CD4-positive, alpha-beta T cell treated with Interleukin-10 for 1 hour (primary cell): Measurements from ENCODE around the gene OTULINL.

Source experiments
- DNase-seq: peaks from one replicate; pipeline ENCODE4 v3.0.0-alpha.2; 2020

The OTULINL gene

DNA sequence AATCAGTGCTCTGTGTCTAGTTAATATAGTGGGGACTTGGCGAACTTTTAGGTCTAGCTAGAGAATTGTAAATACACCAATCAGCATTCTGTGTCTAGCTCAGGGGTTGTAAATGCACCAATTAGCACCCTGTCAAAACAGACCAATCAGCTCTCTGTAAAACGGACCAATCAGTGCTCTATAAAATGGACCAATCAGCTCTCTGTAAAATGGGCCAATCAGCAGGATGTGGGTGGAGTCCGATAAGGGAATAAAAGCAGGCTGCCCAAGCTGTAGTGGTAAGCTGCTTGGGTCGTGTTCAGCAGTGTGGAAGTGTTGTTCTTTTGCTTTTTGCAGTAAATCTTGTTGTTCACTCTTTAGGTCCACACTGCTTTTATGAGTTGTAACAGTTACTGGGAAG, 3.6 kb upstream of the OTULINL start:
- no peak for DNase-seq

DNA sequence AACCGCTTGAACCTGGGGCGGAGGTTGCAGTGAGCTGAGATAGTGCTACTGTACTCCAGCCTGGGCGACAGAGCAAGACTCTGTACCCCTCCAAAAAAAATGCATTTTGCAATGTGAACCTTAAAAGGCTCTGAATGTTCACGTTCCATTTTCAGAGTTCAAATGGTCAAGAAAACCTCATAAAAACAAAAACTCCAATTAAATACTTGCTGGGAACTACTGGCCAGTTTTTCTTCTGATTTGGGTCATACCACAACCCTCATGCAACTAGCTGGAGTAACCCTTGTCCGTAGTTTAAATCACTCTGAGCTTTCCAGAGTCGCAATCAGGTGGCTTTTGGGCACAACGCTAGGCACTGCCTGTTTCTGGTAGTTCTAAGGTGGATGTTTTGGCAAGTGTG, 2.3 kb upstream of the OTULINL start:
- no peak for DNase-seq

DNA sequence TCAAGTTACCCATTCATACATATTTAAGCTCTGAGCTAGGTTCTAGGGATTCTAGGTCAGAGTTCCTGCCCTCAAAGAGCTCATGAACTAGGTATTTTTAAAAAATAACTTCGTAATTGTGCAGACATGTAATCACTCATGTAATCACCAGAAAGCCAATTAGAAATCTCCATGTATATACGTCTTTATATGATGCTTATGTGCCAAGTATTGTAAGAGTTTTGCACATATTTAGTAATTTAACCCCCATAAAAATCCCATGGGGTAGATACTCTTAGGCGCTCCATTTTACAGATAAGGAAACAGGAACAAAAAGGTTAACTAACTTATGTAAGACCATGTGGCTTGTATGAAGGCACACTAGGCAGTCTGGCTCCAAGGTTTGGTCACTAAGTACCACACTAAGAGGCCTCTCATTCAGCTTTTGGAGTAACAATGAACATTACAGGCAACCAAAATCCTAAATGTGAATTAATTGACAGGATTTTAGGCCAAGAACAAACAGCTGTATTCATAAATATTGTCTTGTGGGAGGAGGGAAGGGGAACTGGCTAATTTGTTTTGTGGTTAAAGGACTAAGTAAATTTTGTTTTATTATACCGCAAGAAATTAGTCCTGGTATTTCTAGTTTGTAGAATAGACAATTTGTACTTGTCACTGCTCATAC, 1.7 kb upstream of the OTULINL start:
- DNase-seq, result no peak

DNA sequence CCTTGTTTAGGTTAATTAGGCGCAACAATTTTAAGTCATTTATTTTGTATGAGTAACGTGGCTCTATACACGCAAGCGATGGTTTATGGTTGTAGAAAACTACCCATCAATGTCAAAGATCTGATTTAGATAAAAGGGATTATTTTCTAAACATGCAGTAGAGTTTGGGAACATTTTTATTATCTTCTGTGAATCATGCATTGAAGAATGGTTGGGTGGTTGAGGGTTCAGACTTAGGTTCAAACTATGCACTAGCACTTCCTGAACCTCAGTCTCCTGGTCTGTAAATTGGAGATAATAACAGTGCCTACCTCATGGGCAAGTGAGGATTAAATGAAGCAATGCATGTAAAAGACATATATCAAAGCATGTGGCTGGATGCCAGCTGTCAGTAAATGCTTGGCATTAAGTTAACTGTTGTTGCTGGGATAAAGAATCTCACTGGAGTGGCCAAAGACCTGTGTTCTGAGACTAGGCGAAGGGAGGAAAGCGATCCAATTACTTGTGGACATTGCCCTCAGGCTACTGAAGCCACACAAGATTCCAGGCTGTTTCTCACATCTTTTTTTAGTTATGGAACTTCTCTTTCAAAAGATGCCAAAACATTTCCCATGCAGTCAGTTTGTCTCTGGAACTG, 1.1 kb upstream of the OTULINL start:
- no peak for DNase-seq

DNA sequence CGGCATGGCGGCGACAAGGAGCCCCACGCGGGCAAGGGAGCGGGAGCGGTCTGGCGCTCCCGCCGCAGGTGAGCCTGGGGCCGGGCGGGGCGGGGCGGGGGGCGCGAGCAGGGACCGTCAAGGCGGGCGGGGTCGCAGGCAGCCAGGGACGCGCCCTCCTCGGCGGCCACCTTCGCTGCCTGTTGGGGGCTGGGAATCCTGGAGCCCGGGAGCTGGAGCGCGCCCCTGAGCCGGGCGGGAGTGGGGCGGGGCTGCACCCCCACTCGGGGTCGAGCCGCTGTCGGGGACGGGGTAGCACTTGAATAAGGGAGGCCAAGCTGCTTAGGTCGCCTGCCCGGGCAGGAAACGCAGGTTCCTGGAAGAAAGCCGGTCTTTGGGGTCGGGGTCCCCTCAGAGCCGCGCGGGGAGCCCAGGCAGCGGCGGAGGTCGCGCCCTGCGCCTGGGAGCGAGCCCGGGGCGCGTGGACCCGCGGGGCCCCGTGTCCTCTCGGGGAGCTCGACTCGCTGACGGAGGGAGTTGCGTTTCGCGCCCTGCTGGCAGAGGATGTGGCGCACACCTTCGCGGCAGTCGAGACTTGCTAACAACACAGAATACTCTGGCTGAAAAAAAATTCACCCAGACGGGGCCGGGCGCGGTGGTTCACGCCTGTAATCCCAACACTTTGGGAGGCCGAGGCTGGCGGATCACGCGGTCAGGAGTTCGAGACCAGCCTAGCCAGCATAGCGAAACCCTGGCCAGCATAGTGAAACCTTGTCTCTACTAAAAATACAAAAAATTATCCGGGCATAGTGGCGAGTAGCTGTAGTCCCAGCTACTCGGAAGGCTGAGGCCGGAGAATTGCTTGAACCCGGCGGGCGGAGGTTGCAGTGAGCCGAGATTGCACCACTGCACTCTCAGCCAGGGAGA, 552 bp downstream of the OTULINL start:
- DNase-seq, result peak; percentile 87

- DNase-seq, result no peak
Measured at GRCh38 chr5:14582797-14583137, 1.2 kb downstream of the OTULINL start.

- no peak for DNase-seq
Measured at GRCh38 chr5:14584848-14585247, 3.3 kb downstream of the OTULINL start.

- no peak for DNase-seq
Measured at GRCh38 chr5:14587150-14587549, 5.6 kb downstream of the OTULINL start.

- no peak for DNase-seq
Measured at GRCh38 chr5:14588145-14588544, 6.6 kb downstream of the OTULINL start.

DNA sequence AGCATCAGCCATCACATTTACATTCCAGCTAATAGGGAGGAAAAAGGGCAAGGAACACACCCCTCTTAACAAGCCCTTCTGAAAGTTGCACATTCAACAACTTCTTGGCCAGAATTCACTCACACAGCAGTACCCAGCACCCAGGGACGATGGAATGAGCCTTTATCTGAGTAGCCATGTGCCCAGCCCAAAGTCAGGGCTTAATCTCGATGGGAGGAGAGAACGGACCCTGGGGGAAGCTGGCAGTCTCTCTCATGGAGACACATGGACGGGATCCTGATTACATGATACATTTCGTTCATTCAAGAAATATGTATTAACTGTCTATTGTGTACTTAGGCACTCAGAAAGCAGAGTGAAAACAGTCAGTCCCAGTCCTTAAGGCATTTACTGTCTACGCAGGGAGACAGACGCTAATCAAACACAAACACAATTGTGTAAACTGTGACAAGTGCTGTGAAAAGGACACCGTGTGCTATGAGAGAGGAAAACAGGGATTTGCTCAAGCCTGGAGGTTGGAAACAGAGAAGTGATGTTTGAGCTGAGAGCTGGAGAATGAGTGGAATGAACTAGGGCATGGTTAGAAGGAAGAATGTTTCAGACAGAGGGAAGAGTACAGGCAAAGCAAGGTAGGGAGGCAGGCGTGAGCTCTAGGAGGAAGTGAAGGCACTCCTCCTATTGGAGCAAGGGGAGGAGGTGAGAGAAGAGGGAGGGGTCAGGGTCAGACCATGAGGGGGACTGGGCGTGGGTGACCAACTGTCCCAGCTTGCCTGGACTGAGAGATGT, 7.4 kb downstream of the OTULINL start:
- DNase-seq, result no peak

DNA sequence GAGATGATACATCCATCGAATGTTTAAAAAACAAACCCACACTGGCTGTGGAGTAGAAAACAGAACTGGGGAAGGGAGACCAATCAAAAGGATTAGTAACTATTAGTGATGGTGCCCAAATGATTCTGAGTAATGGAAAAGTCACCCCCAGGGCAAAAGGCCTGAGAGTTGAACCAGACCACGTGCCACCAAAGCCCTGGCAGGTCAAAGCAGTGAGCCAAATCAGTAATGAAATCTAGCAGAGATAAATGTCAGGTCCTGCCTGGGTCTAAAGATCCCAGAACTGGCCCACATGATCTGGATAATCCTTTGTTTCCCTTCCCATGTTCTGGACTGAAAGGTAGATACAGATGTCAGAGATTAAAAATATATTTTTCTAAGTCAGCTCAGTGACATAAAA, 9.4 kb downstream of the OTULINL start:
- no peak for DNase-seq

DNA sequence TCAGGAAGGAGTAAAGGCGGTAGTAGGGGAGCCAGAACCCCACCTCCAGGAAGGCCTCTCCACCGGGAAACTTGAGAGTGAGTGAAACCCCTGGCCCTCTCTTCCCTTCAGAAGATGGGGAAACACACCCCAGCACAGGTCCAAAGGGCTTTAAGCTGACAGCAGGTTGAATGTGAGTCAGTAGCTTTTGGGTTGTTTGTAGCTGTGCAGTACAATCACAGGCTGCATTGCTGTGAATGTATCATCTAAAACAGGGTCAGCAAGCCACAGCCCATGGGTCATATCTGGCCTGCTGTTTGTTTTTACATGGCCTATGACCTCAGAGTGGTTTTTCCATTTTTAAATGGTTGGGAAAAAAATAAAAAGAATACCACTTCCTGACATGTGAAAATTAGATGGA, 10.0 kb downstream of the OTULINL start:
- no peak for DNase-seq

GRCh38 chr5:14593326-14594021, 11.9 kb downstream of the OTULINL start:
- DNase-seq, result peak; percentile 48

DNA sequence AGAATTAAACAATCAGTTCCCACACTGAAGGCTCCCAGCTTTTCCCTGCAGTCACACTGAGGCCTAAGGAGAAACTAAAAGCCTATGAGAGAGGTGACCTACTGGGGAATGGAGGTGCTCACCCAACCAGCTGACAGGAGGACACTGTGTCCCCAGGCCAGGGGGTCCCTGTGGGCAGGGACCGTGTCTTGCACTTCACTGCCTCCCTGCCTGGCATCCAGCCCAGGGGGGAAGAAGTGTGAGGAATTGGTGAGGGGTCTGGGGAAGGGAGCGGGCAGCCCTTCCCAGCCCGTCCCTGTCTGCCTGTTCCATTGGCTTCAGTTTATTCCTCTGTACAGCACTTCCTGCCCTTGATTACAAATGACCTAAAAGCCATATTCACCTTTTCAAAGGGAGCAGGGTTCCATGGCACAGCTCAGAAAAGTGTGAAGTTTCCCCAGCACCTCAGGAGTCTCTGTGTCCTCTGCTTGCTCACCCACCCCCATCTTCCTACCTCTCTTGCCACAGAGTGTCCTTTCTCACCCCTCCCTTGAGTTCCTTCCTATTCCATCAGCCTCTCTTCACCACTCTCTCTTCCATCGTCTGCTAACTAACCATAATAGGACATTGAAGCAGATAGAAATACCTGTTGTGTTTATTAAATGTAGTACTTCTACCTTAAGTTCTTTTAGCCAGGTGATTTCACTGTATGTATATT, 12.9 kb downstream of the OTULINL start:
- DNase-seq, result no peak

- DNase-seq, result peak; percentile 58
Measured at GRCh38 chr5:14595189-14595588, 13.6 kb downstream of the OTULINL start.

DNA sequence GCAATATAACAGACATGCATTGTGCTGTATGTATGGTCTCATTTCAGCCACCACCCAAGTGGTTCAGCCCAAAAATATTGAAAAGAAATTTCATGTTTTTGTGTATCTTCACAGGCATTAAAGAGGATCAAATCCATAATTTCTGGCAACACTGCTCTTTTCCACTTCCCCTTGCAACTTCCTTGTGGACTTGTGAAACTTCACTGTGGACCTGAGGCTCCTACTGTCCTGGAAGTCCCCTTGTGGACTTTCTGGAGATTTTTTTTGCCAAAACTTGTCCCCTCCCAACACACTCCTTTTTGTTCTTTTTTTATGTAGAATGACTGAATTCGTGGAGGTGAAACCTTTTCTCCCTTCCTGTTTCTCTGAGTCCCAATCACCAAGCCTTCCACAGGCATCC, 14.3 kb downstream of the OTULINL start:
- no peak for DNase-seq

- DNase-seq, result no peak
Measured at GRCh38 chr5:14597080-14597479, 15.5 kb downstream of the OTULINL start.

DNA sequence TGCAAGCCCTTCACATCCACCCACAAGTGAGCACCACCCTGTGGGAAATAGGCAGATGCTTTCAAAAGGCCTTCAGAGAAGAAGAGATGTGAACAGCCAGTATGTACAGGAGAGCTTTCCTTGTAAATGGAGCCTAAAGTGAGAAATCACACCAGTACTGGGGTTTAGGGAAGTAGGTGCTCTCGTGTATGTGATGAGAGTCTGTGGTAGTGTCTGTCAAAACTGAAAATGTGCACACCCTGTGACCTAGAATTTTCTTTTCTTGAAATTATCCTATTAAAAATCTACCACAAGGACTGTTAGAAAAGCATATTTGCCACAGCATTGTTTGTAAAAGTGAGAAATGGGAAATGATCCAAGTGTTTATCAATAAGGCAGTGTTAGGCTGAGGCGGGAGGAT, 16.6 kb downstream of the OTULINL start:
- no peak for DNase-seq

DNA sequence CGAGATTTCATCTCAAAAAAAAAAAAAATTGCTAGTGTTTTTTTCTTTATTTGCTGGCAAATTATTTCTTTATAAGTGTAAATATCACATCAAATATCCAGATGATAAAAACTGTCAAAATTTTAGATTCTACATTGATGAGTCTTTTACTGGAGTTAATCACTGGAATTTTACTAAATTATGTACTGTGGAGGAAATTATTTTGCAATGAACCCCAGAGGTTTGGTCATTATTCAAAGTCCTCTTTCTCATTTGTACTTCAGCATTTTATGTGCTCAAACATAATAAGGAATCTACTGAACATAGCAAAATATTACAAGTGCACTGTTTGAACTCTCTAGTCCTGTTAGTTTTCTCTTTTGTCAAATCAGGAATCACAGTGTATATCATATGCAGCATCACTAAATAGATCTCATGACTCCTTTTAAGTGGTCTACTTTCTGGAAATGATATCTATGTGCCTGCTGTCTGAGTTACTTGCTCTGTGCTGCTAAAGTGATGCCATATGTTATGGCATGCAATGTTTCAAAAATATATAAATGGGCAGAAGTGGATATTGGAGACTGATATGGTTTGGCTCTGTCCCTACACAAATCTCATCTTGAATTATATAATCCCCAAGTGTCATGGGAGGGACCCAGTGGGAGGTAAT, 18.0 kb downstream of the OTULINL start:
- no peak for DNase-seq

DNA sequence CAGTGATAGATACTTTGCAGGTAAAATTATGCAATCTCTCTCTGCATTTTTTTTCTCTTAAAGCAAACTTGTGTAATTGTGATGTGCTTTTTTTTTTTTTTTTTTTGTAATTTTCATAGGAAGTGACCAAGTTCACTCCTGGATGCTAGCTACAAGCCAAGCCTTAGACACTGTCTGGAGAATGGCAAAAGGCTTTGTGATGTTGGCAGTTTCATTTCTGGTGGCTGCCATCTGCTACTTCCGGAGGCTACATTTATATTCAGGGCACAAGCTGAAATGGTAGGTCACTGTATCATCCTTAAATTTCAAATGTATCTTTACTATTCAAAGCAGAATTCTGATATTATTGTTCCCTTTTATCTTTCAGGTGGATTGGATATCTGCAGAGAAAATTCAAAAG, 19.3 kb downstream of the OTULINL start:
- no peak for DNase-seq

- DNase-seq, result no peak
Measured at GRCh38 chr5:14603141-14603540, 21.5 kb downstream of the OTULINL start.
